Stimulated activated memory B cell treated with anti-CD40 and anti-IgM and Interleukin-4, amounts not matched to agents 10 μg/mL and 1 μg/mL and 100 μg/mL, for 72 hours (primary cell): ENCODE measurements around the gene ILDR2.
"Not testable (repeated sequence)": the region's sequence is repeated elsewhere in the genome, so short reads cannot be mapped to it uniquely, and the experiment has no call there.

Experiments
- ATAC-seq: fragments of 150-1000 bp; cut with Tn5 transposase; 2 replicates; pipeline ENCODE4 v1.10.0; 2021
- H3K27ac Mint-ChIP-seq: one replicate; pipeline ENCODE4 v1.8.0; 2022; ENCODE audit warnings: mild to moderate bottlenecking, mixed read lengths
- H3K27me3 Mint-ChIP-seq: one replicate; pipeline ENCODE4 v1.8.0; 2022; ENCODE audit warnings: mixed read lengths
- H3K36me3 Mint-ChIP-seq: one replicate; pipeline ENCODE4 v1.8.0; 2022; ENCODE audit warnings: mixed read lengths
- H3K4me1 Mint-ChIP-seq: one replicate; pipeline ENCODE4 v1.8.0; 2022; ENCODE audit warnings: mixed read lengths
- H3K4me3 Mint-ChIP-seq: one replicate; pipeline ENCODE4 v1.8.0; 2022; ENCODE audit warnings: mild to moderate bottlenecking, moderate library complexity, mixed read lengths
- H3K9me3 Mint-ChIP-seq: one replicate; pipeline ENCODE4 v1.8.0; 2022; ENCODE audit warnings: mixed read lengths

ILDR2 gene

DNA sequence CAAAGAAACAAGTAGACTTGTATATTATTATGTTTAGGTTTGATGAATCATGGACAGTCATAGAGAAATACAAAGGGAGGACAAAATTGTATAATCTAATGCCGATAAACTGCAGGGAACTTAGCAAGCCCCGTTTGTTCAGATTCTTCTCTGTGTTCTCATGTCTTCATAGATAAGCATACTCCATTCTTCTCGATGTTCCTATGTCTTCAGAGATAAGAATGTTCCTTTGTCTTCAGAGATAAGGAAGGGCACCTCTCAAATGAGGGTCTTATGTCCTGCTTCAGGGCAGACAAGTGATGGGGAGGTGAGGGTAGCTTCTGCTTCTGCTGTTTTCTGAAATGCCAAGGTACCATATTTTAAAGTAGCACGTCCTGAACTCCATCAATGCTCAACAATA lies 79.6 kb downstream of the ILDR2 start:
- H3K27me3 Mint-ChIP-seq = peaks cover 22% of the 10 kb centered on the region
- peaks cover 5% of the 10 kb centered on the region for H3K36me3 Mint-ChIP-seq
- H3K9me3 Mint-ChIP-seq = peaks cover 12% of the 10 kb centered on the region
- no peak overlapping the region for H3K27ac Mint-ChIP-seq
- H3K4me1 Mint-ChIP-seq = no peaks in the 10 kb centered on the region
- no peak overlapping the region for H3K4me3 Mint-ChIP-seq
- ATAC-seq = no peak

DNA sequence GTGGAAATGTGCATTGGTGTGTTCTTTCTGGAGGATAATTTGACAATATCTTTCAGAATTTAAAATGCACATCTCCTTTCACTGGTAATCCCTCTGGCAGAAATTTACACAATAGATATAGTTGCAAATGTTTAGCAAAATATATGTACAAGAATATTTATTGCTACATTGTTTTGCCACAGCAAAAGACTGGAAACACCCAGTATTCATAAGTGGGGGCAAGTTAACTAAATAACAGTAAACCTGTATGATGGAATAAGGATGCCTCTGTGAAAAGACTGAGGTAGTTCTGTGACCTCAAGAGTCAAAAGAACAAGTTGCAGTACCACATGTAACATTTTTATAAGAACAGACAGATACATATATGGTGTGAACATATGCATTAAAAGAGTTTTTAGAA lies 85.6 kb downstream of the ILDR2 start:
- no peak overlapping the region for H3K27ac Mint-ChIP-seq
- H3K36me3 Mint-ChIP-seq = no peaks in the 10 kb centered on the region
- no peak for ATAC-seq
- H3K9me3 Mint-ChIP-seq = no peaks in the 10 kb centered on the region
- peaks cover 5% of the 10 kb centered on the region for H3K4me1 Mint-ChIP-seq
- peaks cover 20% of the 10 kb centered on the region for H3K27me3 Mint-ChIP-seq
- H3K4me3 Mint-ChIP-seq = no peak overlapping the region

DNA sequence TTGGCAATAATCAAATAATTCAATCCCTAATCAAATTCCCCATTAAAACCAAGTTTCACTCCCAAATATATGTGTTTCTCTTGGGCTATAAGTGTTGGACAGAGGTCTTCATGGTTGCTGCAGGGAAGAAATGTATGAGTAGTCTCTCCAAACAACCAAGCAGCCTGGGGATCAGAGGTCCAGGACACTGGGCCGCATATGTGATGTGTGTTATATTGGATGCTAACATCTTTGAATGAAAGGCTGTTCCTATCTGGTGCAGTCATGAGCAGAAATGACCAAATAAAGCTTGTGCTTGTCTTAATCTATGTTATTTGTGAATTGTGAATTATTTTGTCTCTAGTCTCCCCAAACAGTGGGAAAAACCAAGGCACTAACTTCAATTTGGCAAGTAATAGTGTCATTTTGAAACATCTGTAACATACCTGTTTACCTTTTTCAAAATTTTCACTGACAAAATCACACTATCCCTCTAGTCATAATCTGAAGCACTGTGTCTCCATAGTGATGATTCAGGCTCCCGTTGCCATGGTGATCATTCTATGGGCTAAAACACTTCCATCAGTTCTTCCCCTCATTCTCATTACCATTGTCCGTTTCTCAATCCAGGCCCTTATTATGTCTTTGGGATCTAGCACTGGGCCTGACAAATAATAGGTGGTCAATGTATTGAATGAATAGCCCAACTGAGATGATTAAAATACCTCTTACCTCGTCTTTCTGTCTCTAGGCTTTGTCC lies 86.8 kb downstream of the ILDR2 start:
- Mint-ChIP-seq H3K27ac (no peak overlapping the region), H3K9me3 (no peaks in the 10 kb centered on the region), H3K4me1 (peaks cover 15% of the 10 kb centered on the region), H3K27me3 (peaks cover 25% of the 10 kb centered on the region), H3K36me3 (no peaks in the 10 kb centered on the region), H3K4me3 (no peak overlapping the region)
- ATAC-seq = no peak

DNA sequence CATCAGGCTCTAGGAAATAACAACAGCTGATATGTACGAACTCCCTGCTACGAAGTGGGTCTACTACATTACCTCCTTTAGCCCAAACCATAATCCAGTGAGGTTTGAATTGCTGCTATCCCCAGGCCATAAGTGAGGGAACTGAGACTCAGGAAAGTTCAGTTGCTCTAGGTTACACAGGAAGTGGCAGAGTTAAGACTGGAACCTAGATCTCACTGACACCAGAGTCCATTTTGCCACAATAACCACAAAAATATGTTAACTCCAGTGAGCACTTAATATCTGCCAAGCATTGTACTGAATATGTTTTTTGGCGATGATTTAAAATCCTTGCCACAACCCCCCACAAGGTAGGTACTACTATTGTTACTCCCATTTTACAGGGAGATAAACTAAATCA lies 90.4 kb downstream of the ILDR2 start:
- Mint-ChIP-seq H3K27me3 (peaks cover 29% of the 10 kb centered on the region), H3K9me3 (no peaks in the 10 kb centered on the region), H3K36me3 (no peaks in the 10 kb centered on the region), H3K4me3 (no peak overlapping the region), H3K4me1 (peaks cover 15% of the 10 kb centered on the region), H3K27ac (no peak overlapping the region)
- no peak for ATAC-seq

DNA sequence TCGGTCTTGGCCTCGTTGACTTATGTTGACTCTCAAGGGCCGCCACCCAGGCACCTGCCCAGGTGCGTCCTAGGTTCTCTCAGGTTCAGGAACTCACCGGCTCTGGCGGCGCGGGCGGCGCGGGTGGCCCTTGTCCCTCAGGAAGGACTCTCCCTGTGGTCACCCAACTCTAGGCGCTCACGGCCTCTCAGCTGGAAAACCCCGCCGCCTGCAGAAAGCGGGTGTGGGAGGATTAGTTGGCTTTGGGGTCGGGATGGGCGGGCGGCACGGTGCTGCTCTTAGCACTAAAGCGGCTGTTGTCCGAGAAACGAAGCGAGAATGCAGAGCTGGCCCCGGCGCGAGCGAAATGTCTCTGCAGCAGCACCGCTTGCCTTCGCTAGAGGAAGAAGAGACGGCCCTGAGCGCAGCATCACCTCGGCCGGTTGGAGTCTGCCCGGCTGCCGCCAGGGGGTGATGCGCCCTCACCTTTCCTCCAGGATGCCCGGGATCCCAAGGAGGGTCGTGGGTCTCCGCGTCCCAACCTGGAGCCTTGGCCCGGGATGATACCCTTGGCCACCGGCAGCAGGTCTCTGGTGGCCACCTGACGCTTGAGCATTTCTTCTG lies 91.2 kb downstream of the ILDR2 start:
- Mint-ChIP-seq H3K9me3 (no peaks in the 10 kb centered on the region), H3K36me3 (no peaks in the 10 kb centered on the region), H3K4me1 (peaks cover 15% of the 10 kb centered on the region), H3K27ac (no peak overlapping the region), H3K4me3 (no peak overlapping the region), H3K27me3 (peaks cover 29% of the 10 kb centered on the region)
- peak; percentile 74 for ATAC-seq

DNA sequence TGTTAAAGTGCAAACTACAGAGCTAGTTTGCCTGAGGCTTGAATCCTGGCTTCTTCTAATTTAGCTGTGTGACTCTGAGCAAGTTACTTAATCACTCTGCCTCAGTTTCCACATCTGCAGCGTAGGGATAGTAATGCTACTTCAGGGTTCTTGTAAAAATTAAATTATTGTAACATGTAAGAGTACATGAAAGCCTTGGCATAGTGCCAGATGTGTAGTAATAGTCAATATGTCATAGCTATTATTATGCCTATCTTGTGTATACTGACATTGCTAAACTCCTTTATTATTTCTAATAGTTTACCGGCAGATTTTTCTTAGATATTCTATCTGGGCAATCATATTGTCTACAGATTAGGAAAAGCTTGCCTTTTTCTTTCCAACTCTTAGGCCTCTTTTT lies 92.4 kb downstream of the ILDR2 start:
- H3K27me3 Mint-ChIP-seq = peaks cover 29% of the 10 kb centered on the region
- no peak overlapping the region for H3K4me3 Mint-ChIP-seq
- no peak overlapping the region for H3K27ac Mint-ChIP-seq
- no peaks in the 10 kb centered on the region for H3K9me3 Mint-ChIP-seq
- ATAC-seq = no peak
- no peaks in the 10 kb centered on the region for H3K36me3 Mint-ChIP-seq
- peaks cover 15% of the 10 kb centered on the region for H3K4me1 Mint-ChIP-seq

DNA sequence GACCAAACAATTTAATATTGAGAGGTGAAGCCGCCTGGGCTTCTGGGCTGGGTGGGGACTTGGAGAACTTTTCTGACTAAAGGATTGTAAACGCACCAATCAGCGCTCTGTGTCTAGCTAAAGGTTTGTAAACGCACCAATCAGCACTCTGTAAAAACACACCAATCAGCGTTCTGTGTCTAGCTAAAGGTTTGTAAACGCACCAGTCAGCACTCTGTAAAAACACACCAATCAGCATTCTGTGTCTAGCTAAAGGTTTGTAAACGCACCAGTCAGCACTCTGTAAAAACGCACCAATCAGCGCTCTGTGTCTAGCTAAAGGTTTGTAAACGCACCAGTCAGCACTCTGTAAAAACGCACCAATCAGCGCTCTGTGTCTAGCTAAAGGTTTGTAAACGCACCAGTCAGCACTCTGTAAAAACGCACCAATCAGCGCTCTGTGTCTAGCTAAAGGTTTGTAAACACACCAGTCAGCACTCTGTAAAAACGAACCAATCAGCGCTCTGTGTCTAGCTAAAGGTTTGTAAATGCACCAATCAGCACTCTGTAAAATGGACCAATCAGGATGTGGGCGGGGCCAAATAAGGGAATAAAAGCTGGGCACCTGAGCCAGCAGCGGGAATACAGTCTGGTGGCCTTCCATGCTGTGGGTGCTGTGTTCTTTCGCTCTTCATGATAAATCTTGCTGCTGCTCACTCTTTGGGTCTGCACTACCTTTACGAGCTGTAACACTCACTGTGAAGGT lies 97.0 kb downstream of the ILDR2 start:
- H3K27me3 Mint-ChIP-seq, H3K9me3 Mint-ChIP-seq, ATAC-seq, H3K36me3 Mint-ChIP-seq, H3K4me3 Mint-ChIP-seq, H3K27ac Mint-ChIP-seq: not testable (repeated sequence)
- peaks cover 21% of the 10 kb centered on the region for H3K4me1 Mint-ChIP-seq

DNA sequence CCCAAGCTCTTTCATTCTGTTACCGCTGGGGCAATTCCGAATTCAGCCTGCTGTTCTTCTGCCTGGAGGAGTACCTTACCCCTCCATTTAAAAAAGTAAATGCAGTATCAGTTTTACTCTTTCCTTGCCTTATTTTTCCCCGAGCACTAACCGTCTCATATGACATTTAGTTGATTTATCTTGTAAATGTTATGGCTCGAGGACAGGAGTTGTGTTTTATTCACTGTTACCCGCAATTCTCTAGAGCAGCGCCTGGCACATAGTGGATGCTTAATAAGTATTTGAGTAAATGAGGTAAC lies 98.9 kb downstream of the ILDR2 start:
- Mint-ChIP-seq H3K4me3 (peak overlapping the region; percentile 84), H3K27me3 (no peaks in the 10 kb centered on the region), H3K27ac (peak overlapping the region; percentile 84), H3K36me3 (no peaks in the 10 kb centered on the region), H3K9me3 (no peaks in the 10 kb centered on the region), H3K4me1 (peaks cover 36% of the 10 kb centered on the region)
- no peak for ATAC-seq

DNA sequence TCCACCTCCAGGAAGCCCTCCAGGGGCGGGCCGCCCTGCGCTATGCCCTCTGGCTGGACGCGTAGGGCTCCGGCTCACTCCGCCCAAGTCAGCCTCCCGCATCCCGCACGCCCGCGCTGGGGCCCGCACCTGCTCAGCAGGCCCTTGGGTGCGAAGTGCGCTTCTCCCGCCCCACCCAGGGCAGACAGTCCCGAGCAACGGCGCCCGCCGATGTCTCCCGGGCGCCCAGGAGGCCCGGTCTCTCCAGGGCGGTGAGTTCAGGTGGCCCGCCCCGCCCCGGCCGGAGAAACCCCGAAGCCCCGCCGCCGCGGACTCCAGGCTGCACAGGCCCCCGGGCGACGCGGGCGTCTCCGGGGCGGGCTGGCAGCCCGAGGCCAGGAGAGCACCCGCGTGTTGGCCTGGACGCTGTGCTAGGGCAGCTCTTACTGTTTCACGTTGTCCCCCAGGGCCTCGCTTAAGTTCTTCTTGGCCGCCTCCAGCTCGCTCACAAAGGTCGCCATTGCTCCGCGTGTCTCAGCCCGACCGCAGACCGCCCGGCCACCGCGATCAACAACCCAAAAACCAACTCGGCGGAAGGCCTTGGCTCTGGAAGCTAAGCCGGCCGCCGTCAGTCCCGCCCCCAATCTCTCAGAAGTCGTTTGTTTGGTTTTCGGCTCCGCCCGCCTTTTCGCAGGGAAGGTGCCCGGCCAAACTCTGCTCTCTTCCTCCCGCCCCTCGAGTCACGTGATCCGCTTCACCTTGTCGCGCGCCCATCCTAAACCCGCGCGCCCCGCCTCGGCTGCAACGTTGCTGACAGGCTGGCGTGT lies 99.4 kb downstream of the ILDR2 start, which contains the start of gene TADA1:
Gene TADA1, minus strand, starts transcription at position 531 of the 806 bp plus-strand sequence. Its CDS starts 31 bp downstream, at position 500.
- Mint-ChIP-seq H3K27ac (peak within 1 kb of the TSS; percentile 84), H3K4me3 (peak within 1 kb of the TSS; percentile 84), H3K4me1 (peaks cover 36% of the 10 kb centered on the region), H3K9me3 (no peaks in the 10 kb centered on the region), H3K36me3 (no peaks in the 10 kb centered on the region), H3K27me3 (no peaks in the 10 kb centered on the region)
- ATAC-seq = peak; percentile 98

DNA sequence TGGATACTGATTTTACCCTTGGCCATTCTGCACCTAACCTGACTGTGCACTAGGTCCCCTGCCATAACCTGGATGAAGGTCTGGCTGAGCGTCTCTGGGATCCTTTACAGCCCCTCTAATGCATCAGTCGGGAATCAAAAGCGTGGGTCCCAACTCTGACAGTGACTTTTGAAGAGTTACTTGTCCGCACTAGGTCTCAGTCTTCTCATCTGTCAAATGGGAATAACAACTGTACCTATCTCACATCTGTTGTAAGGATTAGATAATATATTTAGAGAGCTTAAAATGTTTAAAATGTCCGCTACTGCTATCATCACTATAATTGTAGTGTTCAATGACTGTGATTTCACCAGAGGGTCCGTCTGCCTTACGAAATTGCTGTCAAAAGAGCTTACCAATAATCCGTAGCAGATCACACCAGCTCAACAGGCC lies 100.0 kb downstream of the ILDR2 start:
- Mint-ChIP-seq H3K27ac (peak overlapping the region; percentile 84), H3K9me3 (no peaks in the 10 kb centered on the region), H3K4me3 (peak overlapping the region; percentile 84), H3K27me3 (no peaks in the 10 kb centered on the region), H3K4me1 (peaks cover 36% of the 10 kb centered on the region), H3K36me3 (no peaks in the 10 kb centered on the region)
- no peak for ATAC-seq

DNA sequence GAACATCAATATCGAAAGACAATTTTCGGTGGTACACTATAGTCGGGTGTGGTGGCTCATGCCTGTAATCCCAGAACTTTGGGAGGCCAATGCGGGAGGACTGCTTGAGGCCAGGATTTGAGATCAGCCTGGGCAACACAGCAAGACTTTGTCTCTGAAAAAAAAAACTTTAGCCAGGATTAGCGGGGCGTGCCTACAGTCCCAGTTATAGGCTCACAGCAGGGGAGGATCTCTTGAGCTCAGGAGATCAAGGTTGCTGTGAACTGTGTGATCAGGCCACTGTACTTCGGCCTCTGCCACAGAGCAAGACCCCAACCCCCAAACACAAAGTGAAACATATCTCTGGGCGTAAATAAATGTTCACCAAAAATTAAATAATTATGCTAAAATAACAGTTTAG lies 100.9 kb downstream of the ILDR2 start:
- H3K27ac Mint-ChIP-seq = no peak overlapping the region
- H3K4me1 Mint-ChIP-seq = peaks cover 36% of the 10 kb centered on the region
- H3K27me3 Mint-ChIP-seq = no peaks in the 10 kb centered on the region
- no peak for ATAC-seq
- H3K9me3 Mint-ChIP-seq = no peaks in the 10 kb centered on the region
- H3K4me3 Mint-ChIP-seq = no peak overlapping the region
- H3K36me3 Mint-ChIP-seq = no peaks in the 10 kb centered on the region

DNA sequence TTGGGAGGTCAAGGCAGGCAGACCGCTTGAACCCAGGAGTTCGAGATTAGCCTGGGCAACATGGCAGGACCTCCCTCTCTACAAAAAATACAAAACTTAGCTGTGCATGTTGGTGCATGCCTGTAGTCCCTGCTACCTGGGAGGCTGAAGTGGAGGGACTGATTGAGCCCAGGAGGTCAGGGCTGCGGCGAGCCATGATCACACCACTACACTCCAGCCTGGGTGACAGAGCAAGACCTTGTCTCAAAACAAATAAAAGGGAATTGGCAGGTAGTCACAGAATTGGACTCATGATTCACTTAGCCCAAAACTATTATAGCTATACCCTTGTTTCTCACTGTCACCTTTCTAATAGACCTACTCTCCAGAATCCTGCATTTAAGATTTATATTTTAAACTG lies 104.8 kb downstream of the ILDR2 start:
- Mint-ChIP-seq H3K9me3 (no peaks in the 10 kb centered on the region), H3K4me1 (peaks cover 36% of the 10 kb centered on the region), H3K36me3 (peaks cover 20% of the 10 kb centered on the region), H3K27me3 (no peaks in the 10 kb centered on the region), H3K27ac (no peak overlapping the region), H3K4me3 (no peak overlapping the region)
- no peak for ATAC-seq

DNA sequence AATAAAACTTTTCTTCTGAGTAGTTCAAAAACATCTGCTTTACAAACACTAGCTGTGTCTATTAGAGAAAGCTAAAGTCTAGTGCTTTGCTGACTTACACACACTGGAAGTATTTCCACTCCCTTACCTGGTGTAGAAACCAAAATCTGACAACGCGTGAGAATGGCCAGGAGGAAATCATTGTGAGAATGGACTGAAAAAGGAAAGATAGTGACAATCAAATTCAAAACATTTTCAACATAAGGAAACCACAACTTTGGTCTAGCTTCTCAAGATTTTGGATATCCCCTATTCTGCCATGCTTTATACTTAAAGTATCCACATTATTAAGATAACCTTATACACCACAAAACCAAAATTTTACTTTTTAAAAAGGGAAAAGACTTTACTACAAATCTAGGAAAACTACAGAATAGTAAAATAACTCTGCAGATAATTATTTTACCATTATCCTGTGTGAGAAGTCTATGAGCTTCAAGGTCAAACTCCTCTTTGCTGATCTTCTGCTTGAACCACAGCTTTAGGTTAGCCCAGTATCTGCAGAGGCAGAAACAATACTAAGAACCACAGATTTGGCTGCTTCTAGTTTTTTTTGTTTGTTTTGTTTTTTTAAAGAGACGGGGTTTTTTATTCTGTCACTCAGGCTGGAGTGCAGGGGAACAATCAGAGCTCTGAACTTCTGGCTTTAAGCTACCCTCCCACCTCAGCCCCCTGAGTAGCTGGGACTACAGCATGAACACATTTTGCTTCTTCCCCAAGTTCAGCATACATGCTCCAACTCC lies 105.8 kb downstream of the ILDR2 start:
- ATAC-seq = no peak
- Mint-ChIP-seq H3K27me3 (no peaks in the 10 kb centered on the region), H3K27ac (no peak overlapping the region), H3K4me1 (peaks cover 27% of the 10 kb centered on the region), H3K9me3 (no peaks in the 10 kb centered on the region), H3K4me3 (no peak overlapping the region), H3K36me3 (peaks cover 26% of the 10 kb centered on the region)

DNA sequence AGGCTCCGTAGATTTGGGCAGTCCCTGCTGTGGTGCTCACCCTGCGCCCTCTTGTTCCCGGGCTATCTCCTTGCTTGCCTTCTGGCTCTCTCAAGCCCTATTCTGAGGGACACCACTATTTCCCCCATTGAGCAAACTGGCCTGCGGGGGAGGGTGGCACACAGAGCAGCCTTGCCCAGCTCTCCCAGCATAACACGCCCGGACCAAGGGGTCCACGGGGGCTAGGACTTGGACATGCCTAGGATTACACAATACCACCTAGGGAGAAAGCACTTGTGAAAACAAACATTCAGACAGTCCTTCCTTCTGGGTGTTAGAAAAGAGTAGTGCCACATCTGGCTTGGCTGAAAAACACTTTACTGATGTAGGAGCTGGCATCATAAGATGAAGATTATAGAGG lies 106.7 kb downstream of the ILDR2 start:
- no peak for ATAC-seq
- no peaks in the 10 kb centered on the region for H3K9me3 Mint-ChIP-seq
- no peak overlapping the region for H3K4me3 Mint-ChIP-seq
- peaks cover 35% of the 10 kb centered on the region for H3K36me3 Mint-ChIP-seq
- peak overlapping the region; percentile 38 for H3K27ac Mint-ChIP-seq
- H3K27me3 Mint-ChIP-seq = no peaks in the 10 kb centered on the region
- H3K4me1 Mint-ChIP-seq = peaks cover 18% of the 10 kb centered on the region
